ENCODE results near the gene AP3S1.

The AP3S1 gene

DNA sequence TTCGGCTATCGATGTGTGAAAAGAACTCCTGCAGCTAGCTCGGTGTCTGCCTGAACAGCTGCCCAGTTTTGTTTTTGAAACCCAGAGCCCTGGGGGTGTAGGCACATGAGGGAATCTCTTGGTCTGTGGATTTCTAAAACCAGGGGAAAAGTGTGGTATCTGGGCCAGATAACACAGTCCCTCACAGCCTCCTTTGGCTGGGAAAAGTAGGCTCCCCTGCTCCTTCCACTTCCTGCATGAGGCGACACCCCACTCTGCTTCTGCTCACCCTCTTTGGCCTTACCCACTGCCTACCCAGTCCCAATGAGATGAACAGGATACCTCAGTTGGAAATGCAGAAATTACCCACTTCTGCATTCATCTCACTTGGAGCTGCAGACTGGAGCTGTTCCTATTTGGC lies 15.8 kb upstream of the AP3S1 start:
- no peak for DNase-seq

DNA sequence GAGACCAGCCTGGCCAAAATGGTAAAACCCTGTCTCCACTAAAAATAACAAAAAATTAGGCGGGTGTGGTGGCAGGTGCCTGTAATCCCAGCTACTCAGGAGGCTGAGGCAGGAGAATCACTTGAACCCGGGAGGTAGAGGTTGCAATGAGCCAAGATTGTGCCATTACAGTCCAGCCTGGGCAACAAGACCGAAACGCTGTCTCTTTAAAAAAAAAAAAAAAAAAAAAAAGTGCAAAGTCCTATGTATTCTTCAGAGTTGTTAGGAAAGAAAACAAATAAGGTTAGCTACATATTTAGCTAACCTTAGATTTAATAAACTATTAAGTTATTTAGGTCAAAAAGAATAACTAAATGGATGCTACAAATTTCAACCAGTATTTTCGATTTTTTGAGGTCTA lies 11.8 kb upstream of the AP3S1 start:
- no peak for DNase-seq

DNA sequence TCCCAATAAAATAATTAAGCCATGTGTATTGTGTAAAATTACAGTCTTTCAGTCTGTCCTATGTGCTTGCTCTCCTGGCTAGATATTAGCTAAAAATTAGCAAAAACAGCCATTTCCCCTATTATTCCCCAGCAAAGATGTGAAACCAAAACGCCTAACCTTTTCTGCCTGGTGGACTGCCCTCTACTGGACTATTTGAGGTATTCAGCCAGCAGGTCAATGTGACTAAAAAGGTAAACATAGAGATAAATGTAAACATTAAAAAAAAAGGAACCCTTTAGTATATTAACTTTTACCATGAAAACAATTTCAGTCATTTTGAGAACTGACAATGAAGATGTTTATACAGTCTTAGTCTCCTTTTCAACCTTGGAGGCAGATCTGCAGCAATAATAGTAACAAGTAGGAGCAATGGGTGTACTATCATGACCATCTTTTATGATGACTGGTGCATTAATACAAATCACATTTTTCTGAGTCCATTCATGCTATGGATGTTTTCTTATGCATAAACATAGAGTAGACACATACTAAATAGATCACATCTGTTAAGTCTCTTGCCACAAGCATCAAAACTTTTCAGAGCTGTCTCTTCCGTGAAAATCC lies 10.5 kb upstream of the AP3S1 start:
- DNase-seq: peak; percentile 50

DNA sequence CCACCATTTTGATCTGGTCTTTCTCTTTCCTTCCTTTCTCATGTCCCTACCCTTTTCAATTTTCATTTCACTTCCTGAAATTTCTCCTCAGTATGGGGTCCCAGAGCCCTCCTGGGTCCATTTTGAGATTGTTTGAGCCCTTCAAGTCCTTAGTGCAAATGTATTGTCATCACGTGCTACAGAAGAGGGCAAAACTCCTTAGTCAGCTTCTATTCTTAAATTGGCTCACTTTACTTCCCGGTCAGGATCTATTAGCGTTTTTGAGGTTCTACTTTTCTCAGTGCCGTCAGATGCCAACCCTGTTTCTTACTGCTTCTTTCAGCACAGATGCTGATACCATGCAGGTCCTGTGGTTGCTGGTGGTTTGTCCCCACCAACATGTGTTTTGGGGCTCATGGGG lies 6.3 kb upstream of the AP3S1 start:
- no peak for DNase-seq

DNA sequence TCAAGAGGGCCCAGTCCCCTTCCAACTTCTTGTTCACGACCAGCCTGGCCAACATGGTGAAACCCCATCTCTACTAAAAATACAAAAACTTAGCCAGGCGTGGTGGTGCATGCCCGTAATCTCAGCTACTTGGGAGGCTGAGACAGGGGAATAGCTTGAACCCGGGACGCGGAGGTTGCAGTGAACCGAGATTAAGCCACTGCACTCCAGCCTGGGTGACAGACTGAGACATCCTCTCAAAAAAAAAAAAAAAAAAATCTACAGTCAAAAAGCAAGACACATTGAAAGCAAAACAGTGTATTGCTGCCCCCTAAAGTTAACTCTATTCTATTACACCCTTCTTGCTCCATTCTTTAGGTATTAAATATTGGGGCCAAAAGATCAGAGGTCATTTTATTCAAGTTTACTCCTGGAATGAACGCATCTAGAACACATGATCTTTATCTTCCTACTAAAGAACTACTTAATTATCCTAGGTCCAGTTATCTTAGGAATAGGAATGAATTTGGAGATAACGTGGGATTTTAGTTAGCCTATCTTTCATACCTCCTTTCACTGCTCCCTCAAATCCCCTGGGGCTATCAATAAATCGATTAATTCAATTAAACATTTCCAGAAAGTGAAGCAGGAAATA lies 2.7 kb upstream of the AP3S1 start:
- DNase-seq: peak; percentile 71

DNA sequence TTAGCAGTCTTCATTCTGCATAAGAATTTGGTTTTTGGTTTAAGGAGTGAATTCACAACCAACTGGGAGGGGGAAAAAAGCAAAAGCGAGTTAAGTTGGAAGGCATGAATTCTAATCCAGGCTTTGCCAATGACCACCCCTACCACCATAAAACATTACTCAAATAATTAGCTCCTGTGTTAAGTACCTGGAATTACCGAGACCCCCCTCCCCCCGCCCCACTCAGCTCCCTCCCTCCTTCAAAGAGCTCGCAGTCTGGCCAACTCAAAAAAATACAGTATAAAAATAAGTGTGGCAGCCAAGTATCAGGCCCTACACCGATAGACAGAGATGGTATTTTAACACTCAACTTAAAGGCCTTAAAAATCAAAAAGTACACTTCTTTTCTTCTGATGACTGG lies 862 bp upstream of the AP3S1 start:
- DNase-seq: no peak

DNA sequence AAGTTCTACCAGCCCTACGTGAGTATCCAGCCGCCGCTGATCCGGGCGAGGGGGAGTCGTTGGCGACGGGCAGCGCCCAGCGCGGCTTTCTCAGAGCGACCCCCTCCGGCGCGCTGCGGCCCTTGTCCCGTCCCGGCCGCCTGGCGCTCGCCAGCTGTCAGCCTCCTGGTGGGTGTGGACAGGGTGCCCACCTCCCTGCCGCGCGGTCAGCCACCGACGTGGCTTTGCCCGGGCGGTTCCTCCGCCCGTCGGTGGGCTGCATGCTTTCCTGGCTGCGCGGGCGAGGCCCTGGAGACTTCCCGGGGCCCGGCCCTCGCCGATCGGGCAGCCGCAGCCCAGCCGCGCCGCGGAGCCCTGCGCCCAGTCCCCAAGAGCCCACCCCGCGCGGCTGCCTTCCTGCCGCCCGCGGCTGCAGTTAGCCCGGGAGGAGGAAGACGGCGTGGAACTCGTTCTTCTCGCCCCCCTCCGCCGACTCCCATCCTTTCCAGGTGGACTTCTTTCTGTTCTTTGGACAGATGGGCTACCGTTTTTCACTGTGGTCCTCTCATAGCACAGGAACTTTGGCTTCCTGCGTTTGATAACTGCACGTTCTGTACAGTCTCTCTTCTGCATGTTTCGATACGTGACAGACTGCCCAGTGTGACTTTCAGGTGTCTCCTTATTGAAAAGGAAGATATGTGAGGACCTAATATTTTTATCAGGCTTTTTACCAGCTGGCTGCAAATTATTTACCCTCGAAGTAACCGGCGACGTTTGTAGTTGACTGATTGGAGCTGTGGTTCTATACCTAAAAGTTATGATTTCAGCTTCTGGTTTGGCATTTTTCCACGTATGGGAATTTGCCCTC lies 577 bp downstream of the AP3S1 start:
- peak; percentile 27 for DNase-seq

DNA sequence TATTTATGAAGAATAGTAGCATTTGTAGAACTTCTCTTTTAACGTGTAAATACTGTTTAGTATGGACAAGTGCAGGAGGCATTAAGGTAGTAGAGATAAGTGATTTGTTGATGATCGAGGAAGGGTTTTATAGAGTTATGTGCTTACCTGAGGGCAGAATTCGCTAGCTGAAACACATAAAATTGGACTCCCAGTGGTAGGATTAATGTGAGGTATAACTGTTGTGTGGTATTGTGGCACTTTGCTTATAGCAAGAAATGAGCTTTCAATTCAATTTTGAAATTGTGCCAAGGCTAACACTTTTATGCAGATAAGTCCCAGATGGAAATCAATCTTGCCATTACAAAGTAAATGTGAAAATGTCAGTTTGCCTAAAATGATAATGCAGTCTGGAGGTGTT lies 1.2 kb downstream of the AP3S1 start:
- no peak for DNase-seq

DNA sequence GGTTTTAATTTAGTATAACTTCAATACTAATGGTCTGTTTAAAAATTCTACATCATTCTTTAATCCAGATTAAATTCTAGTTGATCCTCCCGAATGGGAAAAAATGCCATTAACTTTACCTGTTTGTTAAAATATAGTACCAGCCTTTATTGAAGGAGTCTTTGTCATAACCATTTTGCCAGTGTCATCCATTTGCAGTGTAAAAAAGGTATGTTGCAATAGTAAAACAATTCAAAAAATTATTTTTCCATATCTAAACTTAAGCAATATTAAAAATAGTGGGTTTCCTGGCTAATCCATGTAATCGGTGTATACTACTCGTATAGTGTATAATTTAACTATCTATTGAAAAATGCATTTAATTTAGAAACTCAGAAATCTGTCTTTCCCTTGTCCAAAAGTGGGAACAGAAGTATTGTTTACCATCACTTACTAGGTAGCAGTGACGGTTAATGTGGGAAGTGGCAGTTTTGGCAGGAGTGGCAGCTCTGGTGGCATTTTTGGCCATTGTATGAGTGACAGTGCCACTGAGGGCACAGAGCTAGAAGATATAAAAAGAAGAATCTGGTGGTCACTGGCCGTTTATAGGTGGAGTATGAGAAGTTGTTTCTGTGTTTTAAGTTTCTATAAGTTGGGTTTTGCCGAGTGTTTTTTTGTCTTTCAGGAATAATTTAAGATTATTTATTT lies 1.9 kb downstream of the AP3S1 start:
- no peak for DNase-seq

DNA sequence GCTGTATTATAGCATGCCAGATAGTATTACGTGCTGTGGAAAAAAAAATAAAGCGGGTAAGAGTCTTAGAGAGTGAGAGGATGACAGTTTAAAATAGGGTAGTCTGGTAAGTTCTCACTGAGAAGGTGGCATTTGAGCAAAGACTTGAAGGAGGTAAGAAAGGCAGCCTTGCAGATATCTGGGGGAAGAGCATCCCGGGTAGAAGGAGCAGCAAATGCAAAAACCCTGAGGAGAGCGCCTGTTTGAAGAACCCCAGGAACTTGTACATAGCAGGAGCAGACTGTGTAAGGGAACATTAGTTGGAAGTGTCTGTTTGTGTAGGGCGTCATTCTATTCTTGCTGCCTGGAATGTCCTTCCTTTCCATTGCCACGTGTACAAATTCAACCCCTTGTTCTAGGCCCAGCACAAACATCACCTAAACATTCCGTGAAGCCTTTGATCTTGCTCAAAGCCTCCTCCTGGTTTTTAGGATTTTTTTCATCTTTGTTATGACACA lies 2.6 kb downstream of the AP3S1 start:
- DNase-seq: no peak

DNA sequence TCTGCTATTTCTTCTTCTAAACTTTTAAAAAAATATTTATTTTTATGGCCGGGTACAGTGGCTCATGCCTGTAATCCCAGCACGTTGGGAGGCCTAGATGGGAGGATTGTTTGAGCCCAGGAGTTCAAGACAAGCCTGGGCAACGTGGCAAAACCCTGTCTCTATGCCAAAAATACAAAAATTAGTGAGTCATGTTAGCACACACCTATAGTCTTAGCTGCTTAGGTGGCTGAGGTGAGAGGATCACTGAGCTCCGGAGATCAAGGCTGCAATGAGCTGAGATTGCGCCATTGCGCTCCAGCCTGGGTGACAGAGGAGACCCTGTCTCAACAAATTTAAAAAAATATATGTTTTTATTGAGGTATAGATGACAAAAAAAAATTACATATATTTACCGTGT lies 5.6 kb downstream of the AP3S1 start:
- no peak for DNase-seq

DNA sequence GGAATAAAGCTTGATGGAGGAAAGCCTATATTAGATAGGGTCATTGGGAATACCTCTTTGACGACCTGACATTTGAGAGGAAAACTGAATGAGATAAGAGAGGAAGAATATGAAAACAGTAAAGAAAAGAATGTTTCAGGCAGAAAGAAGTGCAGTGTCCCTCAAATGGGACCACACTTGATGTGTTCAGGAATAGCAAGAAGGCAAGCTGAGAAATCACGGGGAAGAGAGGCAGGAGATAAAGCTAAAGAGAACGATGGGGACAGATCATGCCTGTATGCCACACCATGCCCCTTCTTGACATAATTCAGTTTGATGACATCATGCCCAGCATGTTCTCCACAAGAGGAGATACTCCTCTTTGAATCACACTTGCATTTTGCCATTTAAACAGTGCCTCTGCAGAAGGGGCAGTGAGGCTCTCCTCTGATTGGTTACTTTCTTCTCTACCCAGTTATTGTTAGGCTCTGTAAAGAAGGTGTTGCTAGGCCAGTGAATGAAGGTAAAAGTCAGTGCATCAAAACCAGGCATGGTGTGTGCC lies 7.6 kb downstream of the AP3S1 start:
- no peak for DNase-seq

DNA sequence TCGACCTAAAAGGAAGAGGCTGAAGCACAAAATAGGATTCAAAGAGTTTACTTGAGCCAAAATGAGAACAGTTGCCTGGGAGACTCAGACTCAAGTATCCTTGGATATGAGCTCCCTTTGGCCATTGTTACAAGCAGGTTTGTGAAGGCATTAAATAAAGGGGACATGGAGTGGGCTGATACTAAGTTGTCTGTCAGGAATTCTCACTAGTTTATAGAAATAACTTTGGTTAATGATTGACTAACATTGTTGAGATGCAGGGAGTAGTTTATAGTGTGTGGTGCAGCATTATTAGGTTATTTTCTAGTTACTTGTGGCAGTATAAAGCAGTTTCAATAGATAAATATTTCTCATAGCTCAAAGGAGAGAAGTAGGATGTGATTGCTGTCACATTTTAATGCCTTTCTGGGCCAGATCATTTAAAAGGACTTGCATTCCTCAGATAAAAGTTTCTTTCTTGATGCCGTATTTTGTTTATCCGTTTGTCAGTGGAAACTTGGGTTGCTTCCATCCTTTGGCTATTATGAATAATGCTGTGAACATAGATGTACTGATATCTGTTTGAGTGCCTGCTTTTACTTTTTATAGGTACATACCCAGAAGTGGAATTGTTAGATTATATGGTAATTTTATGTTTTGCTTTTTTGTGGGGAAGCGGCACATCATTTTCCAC lies 9.1 kb downstream of the AP3S1 start:
- no peak for DNase-seq

DNA sequence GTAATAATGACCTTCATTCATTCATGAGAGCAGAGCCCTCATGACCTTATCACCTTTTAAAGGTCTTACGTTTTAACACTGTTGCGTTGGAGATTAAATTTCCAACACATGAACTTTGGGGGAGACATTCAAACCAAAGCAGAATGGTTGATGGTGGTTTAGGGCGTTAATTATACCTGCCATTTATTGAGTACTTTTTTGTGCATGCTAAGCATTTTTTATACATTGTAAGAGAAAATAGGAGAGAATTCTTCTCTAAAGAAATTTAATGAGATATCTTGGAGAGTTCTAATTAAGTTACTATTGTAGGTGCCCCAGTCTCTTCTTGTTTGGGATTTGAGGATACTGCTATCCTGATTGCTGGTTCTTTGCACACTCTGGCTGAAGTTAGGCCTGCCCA lies 12.4 kb downstream of the AP3S1 start:
- DNase-seq: no peak

DNA sequence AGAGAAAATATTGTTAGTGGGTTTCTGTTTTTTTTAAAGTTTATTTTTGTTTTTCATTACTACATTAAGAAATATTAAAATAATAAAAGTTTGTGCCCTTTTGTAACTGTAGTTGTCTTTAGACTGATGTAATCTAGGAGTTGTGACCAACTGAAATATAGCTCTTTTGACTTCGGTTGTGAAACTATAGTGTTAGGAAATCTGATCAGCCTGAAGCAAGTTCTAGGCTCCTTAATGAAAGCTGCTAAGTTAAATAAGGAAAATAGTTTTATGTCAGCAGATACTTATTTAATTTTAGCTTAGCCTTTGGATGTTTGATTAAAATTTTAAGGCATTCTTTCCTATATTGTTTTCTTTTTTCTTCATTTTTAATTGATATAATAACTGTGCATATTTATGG lies 14.2 kb downstream of the AP3S1 start:
- DNase-seq: no peak

DNA sequence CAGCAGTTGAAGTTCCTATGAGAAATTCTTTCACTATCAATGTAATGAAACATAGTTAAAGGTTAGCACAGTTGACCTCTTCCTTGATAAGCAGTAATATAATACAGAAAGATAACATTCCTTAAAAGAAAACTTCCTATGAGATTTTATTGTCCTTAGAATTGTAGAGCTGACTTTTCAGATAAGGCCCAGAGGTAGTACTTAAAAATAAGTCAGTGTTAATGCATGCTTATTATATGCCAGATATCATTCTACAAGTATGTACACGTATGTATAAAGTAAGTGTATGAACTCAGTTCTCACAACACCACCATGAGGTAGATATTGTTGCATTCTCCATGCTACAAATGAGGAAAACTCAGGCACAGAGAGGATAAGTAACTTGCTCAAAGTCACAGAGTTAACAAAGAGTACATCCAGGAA lies 15.3 kb downstream of the AP3S1 start:
- DNase-seq: no peak

DNA sequence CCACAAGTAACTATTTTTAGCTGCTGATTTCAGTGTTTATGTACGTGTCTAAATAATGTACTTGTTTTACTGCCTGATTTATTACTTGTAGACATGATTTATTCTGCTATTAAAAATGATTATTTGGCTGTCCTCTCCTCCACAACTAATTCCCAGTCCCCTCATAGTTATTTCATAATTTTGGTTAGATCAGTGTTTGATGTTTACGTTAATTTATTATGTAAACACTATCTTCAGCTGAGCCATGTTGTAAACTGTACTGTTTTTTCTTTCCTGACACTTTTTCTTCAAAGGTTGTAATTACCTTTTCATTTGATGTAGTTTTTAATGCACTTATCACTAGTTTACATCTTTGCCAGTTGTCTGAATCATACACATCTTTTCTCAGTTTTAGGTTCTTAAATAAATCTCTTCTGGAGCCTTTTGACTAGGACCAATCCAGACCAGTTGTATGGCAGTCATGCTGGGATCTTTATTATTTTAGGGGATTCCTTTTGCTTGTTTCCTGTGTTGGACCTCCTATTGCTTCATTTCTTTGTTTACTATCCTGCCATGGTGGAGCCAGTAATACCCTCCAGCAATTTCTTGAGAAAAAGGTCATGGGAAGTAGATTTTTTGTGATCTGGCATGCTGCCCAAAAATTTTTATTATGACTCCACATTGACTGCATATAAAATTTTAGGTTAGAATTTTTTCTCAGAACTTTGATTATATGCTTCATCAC lies 16.1 kb downstream of the AP3S1 start:
- no peak for DNase-seq

DNA sequence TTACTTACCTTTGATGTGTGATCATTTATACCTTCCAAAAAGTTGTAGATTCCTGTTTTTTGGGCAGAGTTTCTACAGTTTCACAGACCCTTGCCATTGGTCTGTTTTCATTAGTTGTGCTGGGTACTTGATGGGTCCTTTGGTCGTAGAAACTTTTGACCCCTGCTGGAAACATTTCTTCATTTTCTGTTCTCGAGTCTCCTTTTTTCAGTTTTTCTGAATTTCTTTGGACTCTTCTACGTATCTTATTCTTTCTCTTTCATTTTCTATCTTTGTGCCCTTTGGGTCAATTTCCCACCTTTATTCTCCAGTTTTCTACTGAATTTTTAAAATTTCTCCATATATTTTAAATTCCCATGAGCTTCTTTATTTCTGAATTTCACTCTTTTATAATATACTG lies 16.7 kb downstream of the AP3S1 start:
- no peak for DNase-seq

DNA sequence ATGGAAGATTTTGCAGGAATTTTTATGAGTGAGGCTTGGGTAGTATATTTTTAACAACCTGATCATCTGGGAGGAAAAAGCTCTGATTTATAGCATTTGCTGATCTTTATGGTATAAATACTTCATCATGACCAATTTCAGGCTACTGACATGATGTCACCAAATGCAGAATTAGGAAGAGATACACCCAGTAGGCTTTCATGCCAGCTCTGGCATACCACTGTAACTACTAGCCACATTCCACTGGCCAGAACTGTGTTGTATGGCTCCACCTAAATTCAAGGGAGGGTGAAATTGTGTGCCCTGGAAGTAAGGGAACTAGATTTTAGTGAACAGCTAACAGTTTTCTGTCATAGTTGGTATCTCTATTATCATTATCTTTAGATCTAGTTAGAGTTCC lies 17.6 kb downstream of the AP3S1 start:
- no peak for DNase-seq

DNA sequence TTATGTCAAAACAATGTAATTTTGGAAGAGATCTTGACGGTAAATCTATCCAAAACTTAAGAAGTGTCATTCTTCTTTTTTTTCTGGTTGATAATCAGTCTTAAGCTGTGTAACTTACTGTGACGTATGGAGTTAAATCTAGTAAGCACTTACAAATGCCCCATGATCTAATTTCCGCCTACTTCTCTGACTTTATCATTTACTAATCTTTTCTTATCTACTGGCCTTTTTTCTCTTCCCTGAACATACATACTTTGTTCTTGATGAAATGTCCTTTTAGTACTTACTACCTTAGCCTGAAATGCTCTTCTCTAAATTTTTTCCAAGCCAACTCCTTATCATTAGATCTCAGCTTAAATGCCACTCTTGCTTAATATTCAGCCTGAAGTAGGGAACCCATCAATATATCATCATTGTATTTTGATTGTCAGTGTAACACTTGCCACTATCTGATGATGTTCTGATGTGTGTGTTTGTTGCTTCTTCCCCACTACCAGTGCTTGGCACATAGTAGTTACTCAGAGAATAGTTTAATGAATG lies 27.6 kb downstream of the AP3S1 start:
- DNase-seq: no peak

DNA sequence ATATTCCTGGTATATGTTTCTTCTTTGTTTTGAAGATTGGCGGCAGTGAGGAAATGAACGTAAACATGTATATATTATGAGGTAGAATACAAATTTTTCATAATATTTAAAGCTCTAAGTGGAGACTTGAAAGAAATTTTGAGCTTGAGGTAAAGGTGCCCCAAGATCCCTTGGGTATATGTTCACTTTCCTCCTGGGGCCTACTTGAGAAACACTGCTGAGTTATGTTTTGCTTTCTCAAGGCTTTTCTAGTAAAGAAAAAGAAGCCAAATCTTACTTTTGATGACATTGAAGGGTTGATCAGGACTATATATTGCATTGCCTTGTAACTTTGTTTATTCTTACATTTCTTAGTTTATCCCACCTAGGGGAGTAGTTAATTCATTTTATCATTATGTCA lies 30.7 kb downstream of the AP3S1 start:
- no peak for DNase-seq

DNA sequence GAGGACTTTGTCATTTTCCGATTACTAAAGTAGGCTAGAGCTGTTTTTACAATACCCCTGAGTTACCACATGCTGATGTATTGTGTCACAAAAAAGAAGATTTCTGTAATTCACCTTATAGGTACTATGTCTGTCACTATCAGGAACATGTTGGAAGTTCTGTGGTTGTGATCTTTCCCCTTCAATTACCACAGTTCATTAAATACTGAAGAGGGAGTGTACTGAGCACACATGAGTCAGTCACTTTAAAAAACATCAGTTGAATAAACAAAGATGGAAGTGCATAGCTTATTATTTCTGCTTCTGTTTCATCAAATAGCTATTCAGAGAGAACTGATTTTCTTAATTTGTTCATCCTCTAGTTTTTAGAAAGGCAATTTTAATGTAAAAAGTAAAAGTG lies 31.7 kb downstream of the AP3S1 start:
- DNase-seq: no peak

Data from activated CD4-positive, alpha-beta T cell treated with anti-CD3 and anti-CD28 coated beads, Interleukin-2, Interleukin-6, amounts not matched to agents 100 ng/mL and 50 ng/mL, durations not matched to agents 16 hours and 8 hours (primary cell).